NCI-H748 (cell line): ENCODE measurements around the gene GPC2.
A peak's percentile ranks its signal among the peaks of the same experiment; 100 is the strongest.

ENCODE experiments used
- DNase-seq: peaks from one replicate; lab custom pipeline; 2025; ENCODE audit not compliant: unreplicated experiment; lab: John Stamatoyannopoulos, UW

The GPC2 gene

DNA sequence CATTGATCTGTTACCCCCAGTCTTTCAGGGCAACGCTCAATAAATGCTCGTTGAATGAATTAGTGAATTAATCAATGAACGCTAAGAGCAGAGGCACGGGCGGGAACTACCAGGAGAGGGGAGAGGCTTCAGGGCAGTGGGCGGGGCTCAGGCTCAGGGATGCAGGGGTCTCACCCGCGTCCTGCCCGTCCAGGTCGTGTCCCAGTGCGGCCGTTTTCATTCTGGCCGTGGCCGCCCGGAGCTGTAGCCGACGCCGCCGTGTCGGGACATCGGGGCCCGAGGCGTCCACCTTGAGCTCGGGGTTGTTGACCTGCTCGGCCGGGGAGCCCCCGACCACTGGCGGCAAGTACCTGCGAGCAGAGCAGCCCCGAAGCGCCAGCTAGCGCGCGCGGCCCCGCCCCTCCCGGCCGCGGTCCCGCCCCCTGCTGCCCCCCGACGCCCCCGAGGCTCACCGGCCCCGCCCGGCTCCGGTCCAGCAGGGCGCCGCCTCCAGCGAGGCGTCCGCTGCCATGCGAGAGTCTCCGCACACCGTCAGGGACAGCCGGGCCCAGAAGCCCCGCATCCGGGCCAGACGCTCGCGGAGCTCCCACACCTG lies 6.0 kb downstream of the GPC2 start:
- DNase-seq = peak; percentile 73

DNA sequence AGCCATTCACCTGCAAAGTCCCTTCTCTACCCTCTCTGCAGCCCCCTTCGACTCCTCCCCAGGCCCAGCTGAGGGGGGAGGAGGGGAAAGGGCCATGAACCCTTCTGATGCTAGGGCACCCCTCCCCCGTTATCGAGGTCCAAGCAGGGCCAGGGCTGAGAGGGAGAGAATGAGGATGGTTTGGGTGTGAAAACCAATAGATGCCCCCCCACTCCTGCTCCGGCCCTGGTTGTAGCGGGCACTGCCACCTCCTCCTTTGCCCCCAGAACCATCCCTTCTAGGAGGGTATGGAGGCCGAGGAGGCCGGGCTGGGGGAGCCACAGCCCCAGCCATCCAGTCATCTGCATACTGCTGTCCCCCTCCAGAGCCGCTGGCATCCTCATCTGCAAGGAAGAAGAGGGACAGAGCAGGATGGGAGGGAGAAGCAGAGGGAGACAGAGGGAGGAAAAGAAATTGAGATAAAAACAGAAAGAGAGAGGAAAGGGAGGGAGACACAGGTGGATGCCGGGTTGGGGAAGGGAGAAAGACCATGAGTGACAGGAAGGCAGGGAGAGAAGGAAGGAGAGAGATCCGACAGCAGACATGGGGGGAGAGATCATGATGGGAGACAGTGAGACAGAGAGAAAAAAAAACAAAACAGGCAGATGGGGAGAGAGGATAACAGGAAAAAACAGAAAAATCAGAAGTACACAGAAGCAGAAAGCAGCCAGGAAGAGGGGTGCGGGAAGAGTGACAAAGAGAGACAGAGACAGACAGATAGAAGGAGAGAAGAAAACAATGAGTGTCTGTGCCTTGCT lies 6.9 kb downstream of the GPC2 start:
- no peak for DNase-seq

DNA sequence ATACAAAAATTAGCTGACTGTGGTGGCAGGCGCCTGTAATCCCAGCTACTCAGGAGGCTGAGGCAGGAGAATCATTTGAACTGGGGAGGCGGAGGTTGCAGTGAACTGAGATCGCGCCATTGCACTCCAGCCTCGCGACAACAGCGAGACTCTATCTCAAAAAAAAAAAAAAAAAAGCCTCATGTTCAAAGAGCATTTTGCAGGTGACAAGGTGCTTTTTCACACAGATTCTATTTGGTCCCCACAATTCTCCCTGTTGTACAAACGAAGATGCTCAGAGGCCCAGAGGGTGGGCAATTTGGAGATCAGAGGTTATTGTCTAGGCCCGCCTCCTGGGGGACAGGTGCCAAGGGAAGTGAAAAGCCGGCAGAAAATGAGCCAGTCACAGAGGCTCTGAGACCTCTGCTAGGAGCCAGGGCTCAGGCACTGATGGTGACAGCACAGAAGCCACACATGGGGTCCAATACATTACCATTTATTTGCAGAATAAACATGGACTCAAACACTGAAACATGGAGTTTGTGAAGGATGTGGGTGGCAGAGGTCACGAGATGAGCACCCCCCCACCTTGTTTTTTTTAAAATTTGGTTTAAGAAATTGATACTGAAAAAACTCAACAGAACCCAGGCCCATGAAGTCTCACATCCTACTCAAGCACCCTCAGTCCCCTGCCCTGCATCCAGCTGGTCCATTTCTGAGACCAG lies 7.9 kb downstream of the GPC2 start:
- no peak for DNase-seq

DNA sequence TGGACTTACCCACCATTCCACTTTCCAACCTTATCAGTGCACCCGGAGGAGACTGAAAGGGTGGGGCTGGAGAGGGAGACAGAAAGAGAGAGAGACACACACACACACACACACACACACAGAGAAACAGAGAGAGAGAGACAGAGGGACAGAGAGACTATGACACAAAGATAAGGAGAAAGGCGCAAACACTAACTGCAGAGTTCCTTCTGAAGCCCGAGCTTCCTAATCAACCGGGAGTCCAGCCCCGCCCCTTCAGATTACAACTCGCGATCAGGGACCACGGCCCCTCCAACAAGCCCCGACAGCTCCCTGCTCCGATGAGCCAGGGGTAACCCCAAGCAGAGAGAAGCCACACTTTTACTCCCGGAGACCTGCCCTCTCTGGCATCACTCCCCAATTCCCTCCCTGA lies 9.3 kb downstream of the GPC2 start:
- peak; percentile 19 for DNase-seq

DNA sequence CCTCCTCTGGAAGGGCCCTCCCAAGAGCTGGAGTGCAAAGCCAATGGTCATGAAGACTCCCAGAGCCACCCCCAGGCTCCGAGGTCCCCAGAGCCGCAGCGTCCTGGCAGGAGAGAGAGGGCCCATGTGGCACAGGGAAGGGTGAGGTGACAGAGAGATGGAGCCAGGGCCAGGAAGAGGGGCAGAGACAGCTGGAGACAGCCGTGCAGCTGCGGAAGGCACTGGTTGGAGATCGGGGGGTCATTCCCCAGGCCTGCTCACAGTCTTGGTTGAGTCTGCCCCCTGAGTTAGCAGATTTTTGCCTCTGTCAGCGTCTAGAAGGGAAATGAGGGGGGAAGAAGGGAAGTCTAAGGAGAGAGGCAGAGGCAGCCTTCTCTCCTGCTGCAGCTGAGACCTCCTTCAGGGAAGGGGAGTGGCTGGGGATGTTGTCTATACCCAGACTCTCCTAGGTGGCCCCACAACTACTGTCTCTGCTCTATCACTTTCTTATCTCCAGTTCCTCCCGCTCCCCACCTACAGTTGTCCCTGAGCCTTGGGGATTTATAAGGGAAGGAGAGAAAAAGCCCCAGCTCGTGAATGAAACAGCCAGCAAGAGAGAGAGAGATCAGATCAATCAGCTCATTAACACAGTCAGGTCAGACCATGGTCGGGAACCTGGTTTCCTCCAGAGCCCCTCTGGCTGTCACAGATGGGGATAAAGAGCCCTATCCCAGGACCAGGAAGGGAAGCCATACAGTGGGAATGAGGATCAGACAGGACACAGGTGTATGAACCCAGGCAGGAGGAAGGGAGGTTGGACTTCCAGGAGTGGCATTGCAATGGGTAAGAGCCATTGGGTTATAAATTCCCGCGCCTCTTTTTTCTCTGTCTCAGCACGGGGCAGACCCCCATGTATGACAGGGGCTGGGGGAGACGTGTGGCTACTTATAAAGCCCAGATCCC lies 9.9 kb downstream of the GPC2 start:
- DNase-seq = no peak

DNA sequence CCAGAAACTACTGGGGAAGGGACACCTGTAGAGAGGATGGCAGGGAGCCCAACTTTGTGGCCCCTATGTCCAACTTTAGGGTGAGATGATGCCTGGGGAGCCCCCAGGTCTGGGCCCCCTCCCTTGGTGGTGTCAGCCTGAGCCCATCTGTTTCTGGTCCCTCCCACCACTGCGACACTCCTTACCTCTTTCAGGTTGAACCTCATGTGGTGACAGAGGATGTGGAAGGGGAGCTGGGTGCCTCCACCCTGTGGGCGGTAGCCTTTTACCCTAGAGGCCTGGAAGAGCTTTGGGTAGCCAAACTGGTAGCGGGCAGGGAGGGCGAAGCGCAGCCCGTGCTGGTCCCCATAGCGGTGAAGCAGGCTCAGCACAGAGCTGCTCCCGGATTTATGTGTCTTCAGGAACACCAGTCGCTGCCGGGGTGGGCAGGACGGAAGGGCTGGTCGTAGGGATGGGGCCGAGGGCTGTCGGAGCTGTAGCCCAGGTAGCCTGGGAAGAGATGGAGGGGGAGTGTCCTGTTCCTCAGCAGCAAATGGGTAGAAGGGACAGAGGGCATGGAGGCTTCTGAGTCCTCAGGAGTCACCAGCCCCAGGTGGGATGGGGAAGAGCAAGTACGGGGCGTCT lies 10.8 kb downstream of the GPC2 start:
- DNase-seq = no peak

DNA sequence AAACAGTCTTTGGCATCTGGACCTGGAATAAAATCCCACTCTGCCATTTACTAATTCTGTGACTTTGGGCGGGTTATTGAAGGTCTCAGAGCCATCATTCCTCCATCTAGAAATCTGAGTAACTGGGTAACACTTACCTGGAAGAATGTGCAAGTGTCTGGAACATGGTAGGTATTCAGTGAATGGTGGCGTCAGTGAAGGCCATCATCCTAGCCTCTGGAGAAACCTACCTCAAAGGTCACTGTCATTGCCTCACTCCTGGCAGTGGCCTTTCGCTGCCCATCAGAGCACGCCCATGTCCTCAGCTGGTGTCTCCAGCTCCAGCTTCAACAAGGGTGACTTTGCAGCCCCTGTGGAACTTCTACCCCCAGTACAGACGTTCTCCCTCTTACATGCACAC lies 13.3 kb downstream of the GPC2 start:
- no peak for DNase-seq

DNA sequence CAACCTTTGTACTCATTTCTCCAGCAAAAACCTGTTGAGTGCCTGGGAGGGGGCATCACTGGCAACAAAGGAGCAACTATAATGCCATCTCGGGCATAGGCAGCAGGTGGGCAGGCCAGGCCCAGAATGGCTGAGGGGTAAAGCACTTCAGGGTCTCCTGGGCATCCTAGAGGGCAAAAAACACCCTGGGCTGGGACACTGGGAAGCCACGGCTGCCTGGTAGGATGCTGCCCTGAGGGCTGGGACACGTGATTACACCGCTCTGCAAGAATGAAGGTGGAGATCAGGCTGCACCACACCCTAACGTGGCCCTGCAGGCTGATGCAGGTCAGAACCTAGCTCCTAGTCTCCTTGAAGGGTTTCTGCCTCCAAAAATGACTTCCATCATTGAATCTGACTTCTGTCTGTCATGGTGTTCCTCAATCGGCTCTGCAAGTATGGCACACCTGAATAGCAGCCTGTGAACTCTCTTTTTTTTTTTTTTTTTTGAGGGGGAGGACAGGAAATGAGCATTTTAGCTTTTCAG lies 14.1 kb downstream of the GPC2 start:
- no peak for DNase-seq

DNA sequence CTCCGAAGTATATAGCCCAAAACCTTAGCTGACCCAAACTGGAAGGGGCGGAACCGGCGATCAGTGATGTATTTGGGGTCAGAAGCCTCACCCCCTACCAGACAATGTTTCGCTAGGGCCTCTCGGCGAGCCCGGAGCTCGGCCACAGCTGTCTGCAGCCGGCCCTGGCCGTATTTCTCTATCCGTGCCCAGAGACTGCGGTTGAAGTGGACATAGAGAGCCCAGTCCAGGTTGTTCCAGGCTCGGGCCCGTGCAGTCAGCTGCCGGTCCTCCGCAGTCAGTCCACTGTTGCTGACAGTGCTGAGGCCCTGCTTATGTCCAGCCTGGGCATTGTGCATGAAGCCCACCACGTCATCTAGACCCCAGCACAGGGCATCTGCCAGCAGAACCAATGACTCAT lies 17.1 kb downstream of the GPC2 start:
- DNase-seq = no peak

DNA sequence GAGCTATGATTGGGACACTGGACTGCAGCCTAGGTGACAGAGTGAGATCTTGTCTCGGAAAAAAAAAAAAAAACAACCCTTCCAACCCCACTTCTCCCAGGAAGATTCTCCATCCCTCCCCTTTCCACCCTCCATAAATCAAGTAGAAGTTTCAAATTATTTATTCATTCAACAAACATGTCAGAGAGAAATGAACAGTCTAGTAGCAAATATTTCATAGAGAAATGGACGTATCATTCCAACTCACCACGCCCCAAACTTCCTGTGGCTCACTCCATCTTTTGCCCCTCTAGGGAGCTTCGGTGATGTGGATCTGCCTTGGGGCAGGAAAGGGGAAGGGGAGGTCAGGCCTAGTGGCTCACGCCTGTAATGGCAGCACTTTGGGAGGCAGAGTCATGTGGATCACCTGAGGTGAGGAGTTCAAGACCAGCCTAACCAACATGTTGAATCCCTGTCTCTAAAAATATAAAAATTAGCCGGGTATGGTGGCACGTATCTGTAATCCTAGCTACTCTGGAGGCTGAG lies 18.0 kb downstream of the GPC2 start:
- no peak for DNase-seq

DNA sequence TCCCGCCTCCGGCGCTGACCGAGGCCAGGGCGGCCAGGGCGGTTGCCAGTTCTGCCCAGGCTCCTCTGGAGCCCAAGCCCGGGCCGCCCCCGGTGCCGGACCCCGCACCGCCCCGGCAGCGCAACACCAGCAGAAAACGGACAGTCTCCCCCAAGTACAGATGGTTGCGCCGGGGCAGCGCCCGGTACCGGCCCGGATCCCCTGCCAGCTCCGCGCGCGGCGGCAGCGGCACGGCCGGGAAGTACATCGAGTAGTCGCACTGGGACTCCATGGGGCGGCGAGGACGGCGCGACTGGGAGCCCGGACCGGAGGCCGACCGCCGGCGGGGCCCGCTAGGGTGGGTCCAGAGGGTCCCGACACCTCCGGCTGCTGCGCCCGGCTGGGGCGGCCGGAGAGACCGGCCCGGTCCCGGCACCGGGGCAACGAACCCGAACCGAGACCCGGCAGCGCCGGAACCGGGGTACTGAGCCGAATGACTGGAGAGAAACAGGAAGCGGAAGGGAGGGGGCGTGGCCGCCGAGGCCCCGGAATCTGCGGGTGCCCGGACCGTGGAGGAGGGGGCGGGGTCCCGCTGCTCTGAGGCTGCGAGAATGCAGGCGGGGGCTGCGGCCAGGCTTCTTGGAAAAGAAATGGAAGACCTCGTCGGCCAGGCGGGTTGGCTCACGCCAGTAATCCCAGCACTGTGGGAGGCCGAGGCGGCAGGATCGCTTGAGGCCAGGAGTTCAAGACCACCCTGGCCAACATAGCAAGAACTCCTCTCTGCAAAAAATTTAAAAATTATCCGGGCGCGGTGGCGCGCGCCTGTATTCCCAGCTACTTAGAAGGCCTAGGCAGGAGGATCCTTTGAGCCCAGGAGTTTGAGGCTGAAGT lies 18.7 kb downstream of the GPC2 start, which contains the start of gene TRAPPC14:
TRAPPC14 (minus strand) TSS at position 495 of the 870 bp plus-strand sequence; CDS start at position 271, 224 bp downstream.
- DNase-seq = peak; percentile 87

DNA sequence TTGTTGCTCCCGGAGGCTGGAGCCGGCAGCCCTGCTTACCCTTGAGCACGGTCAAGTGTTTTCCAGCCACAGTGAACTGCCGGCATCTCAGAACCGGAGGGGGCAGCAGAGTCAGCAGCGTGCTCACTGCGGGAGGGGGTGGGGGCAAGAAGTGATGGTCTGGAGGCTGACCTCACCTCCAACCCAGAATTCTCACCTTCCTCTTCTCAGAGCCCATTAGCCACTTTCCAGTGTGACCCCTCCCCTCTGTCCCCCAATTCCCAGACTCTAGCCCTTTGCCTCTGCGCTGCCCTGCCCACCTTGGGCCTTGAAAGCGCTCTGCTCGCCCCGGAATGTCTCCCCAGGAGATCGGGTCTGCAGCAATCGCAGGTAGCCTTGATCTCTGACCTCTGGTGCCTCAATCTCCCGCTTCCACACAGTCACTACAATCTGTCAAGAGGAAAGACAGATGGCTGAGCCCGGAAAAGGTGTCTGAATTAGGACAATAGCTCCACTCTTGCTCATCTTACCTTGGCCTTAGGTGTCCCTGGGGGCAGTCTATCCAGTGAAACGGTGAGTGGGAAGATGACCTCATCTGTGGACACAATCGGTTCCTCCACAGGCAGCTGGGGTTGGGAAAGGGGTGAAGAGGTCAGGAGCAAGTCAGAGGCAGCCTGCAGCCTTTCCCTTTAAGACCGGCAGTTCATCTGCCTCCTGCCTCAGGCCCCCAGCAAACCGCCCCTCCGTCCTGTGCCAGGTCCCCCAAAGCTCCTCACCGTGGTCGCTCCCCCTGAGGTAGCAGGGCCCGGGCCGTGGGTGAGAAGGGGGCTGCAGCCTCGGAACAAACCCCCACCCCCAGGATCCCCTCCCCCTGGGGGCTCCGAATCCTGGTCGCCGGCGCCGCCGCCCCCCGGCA lies 19.6 kb downstream of the GPC2 start:
- DNase-seq = peak; percentile 22

DNA sequence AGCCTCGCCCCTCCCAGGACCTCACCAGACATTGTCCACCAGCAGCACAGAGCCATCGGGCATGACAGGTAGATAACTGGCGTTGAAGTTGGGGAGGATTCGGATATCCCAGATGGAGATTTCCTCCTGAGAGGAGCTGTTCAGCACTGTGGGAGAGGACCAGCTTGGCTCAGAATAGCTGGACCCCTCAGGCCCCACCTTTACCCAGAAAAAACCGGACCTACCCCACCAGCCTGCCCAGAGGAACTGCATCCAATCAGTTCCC lies 20.2 kb downstream of the GPC2 start:
- no peak for DNase-seq

DNA sequence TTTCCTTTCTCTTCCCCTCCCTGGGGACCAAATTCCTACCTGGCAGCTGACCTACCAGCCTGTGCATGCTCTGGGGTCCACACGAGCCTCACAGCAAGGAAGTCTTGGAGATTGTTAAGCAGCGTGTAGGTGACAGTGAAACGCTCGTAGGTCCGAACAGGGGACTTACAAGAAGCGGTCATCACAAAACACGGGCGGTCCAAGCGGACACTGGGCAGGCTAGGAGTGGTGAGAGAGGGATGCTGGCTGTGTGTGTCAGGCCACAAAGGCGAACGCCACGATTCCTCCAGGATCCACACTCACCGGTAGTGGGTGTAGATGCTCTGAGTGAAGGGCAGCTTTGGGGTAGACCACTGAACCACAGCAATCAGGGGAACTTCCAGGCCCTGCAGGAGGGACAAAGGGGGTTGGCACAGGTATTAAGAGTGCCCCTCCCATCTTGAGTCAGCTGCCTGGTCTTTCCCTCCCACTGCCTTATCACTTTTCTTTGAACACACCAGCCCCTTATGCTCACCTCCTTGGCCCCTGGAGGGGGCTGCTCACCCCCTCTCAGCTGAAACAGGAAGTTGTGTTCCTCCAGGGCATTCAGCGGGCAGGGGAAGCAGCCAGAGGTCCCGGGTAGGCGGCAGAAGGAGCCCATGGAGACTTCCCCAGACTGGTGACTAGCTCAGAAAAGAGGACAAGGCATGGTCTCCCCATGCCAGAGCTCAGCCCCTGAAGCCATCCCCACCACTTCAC lies 20.7 kb downstream of the GPC2 start:
- no peak for DNase-seq

DNA sequence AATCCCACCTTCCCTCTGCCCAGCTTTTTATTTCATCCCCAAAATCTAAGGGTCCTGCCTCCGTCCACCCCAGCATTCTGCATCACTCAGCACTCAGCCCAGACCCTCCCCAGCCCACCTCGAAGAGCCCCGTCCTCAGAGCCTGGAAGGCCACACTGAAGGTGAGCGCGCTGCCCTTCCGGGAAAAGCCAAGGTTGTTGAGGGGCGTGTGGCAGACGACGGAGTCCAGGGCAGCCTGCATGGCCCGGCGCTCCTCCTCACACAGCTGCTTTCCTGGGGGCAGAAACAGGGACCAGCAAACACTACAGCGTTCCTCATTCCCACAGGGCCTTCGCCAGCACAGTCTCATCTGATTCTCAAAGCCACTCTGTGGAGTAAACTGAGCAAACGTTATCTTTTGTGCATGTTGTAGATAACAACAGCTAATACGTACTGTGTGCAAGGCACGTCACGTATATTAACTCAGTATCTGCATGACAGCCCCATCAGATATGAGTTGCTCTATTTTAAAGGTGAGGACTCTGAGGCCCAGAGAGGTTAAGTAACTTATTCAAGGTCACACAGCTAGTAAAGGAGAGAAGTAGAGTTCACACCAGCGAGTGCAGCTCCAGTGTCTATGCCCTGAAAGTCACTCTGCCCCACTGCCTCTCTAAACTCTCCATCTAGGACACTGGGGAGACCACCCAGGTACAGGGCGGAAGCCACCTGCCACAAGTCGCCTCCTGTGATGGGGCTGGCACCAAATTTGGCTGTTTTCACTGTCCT lies 21.4 kb downstream of the GPC2 start:
- no peak for DNase-seq

DNA sequence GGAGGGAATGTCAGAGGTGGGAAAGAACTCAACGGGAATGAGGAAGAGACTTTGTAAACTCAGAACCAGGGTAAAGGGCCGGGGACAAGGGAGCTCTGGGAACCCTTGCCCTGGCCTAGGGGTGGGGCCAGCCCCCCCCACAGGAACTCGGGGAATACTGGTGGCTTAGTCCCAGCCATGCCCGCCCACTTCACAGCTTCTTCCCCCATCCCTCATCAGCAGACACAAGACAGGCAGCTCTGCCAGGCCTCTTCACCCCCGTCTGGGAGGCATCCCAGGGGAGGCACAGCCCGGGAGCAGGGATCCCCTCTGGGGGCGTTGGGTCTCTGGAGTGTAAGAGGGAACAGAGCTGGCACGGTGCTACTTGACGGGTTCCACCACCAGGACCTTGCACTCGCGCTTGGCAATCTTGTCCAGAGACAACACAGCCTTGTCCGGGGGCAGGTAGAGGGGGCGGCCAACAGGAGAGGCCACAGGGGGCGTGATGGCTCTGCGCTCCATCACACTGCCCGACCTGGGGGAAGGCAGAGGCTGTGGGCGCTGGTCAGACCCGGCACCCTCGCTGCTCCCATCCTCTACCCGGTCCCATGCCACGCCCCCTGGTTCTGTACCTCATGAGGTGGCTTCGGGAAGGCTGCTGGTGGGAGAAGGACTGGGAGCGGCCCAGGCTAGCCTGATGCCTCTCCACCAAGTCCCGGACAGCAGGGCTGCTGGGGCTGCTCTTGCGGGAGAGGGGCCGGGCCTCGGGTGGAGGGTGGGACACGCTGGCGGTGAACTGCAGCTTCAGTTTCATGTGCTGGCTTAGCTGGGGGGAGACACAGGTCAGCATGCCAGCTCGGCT lies 22.3 kb downstream of the GPC2 start:
- DNase-seq = no peak
